HG03469 (cell line): ENCODE results near the gene GTF2F1.
"Not testable (repeated sequence)": the region's sequence is repeated elsewhere in the genome, so short reads cannot be mapped to it uniquely, and the experiment has no call there.

Experiments
- ATAC-seq: cut with Tn5 transposase; IDR thresholded peaks from one replicate; pipeline ENCODE4 v1.9.1; 2021; ENCODE audit warnings: mild to moderate bottlenecking, moderate library complexity, moderate number of reproducible peaks; ENCODE audit not compliant: unreplicated experiment

GTF2F1 gene

DNA sequence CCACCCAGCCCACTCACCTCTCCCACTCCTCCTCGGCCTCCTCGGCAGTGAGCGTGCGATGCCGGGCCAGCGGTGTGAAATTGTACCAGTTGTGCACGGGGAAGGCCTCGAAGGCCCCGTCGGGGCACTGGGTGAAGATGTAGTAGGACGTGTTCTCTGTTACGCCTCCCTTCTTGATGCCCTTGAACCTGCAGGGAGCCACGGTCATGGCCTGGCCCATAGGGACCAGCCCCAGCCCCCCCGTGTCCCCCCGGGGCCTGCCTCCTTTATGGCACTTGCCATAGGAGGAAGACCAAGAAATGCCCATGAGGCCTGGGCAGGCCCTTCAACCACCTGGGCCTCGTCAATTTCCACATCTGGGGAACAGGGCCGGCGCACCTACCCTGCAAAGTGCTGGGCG lies 5.6 kb downstream of the GTF2F1 start:
- ATAC-seq = no peak

GRCh38 chr19:6384381-6384780 lies 8.6 kb downstream of the GTF2F1 start:
- ATAC-seq = no peak

DNA sequence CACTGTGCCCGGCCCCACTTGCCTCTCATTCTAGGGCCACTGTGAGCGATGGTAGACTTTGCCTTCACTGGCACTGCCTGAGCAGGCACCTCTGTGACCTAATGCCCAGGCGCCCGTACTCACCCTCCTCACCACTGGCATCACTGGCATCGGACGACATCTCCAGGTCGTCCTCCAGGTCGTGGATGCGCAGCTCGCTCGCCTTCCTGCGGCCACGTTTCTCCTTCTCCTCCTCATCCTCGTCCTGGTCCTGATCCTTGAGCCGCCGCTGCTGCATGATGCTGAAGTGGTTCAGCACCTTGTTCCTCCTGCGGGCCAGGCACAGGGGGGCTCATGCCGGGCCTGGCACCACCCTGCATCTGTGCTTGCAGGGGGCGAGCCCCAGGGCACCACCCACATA lies 9.8 kb downstream of the GTF2F1 start:
- ATAC-seq = no peak

DNA sequence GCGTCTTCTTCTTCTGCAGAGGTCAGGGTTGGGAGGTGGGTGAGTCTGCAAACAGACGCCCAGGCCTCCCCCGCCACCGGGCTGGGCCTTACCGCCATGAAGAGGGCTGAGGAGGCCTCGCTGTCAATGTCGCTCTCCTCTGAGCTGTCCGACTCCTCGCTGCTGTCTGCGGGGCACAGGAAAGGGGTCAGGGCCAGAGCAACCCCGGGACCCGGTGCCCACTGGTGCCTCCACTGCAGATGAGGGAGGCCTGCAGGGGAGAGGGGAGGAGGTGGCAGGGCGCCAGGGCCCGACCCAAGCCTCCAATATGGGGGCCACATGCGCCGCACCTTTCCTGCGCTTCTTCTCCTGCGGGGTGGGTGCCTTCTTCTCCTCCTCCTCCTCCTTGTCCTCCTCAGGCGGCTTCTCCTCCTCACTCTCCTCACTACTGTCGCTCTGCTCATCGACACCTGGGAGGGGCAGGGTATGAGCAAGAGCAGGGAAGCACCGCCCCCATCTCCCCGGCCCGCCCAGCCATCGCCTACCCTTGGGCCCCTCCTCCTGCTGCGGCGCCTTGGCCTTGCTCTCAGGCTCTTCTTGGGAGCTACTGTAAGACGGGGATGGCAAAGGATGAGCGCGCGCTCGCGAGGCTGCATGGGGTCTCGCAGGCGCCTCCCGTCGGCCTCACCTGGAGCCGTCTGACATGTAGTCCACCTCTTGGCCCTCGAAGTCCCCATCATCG lies 11.8 kb downstream of the GTF2F1 start:
- ATAC-seq = no peak

DNA sequence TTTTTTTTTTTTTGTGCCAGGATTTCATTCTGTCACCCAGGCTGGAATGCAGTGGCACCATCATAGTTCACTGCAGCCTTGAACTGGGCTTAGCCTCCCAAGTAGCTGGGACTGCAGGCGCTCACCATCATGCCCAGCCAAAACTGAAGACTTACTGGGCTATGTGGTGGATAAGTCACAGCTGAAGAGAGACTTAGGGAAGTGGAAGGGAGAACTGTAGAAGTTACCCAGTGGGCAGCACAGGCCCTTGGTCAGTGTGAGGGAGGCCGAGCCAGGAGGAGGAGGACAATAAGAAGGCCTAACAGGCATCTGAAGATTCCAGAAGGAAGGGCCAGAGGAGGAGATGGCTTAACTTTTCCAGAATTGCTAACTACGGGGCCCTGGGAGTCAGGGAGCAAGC lies 13.2 kb downstream of the GTF2F1 start:
- ATAC-seq = no peak

GRCh38 chr19:6378486-6378885 lies 14.5 kb downstream of the GTF2F1 start:
- ATAC-seq = no peak

GRCh38 chr19:6378041-6378440 lies 14.9 kb downstream of the GTF2F1 start:
- ATAC-seq = no peak

DNA sequence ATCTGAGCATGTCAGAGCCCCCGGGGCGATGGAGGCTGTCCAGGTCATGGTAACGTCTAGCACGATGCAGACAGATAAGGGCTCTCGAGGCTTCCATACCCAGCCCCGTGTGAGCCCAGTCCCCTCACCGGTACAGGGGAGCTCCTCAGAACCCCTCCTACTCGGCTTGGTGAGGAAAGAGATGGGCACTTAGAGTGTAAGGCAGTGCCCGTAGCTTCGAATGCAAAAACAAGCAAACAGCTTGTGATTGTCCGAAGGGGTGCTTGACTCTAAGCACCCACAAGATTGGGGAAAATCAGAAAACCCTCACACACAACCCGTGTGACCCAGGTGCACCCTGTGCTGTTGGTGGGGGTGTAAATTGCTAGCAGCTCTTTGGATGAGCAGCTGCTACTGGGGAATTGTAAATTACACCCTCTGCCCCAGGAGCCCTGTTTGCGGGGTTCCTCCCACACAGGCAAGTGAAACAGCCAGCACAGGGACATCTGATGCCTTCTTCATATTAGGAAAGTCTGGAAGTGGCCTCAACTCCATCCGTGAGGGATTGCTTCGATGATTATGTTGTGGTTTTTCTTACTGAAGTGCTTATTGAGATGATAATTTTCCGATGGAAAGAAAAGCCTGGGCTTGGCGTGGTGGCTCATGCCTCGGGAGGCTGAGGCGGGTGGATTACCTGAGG lies 16.3 kb downstream of the GTF2F1 start:
- ATAC-seq = no peak

- ATAC-seq = no peak
Observed at GRCh38 chr19:6375411-6376010, 17.5 kb downstream of the GTF2F1 start, which contains the start of gene PSPN. Gene PSPN (minus strand): TSS chr19:6375933. CDS start chr19:6375849, 84 bp downstream.

DNA sequence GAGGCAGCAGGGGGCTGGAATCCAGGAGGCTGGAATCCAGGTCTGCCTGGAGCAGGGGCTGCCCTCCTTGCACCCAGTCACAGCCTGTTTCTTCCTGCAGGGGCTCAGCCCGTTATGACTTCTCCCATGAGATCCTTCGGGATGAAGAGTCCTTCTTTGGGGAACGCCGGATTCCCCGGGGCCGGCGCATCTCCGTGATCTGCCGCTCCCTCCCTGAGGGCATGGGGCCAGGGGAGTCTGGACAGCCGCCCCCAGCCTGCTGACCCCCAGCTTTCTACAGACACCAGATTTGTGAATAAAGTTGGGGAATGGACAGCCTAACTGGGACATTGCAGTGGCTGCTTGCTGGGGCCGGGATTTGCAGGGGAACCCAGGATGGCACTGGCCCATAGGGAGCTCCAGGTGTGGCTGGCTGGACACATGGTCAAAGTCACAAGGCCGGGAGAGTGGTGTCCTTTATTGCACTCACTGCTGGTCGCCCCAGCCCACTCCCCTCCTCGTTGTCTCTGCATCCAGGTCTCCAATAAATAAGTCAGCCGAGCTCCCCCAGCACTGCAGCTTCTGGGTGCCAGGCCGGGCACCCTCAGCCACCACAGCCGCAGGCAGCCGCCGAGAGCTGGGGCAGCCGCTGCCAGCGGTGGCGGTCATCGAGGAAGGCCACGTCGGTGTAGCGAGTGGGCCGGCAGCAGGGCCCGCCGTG lies 18.1 kb downstream of the GTF2F1 start:
- no peak for ATAC-seq

DNA sequence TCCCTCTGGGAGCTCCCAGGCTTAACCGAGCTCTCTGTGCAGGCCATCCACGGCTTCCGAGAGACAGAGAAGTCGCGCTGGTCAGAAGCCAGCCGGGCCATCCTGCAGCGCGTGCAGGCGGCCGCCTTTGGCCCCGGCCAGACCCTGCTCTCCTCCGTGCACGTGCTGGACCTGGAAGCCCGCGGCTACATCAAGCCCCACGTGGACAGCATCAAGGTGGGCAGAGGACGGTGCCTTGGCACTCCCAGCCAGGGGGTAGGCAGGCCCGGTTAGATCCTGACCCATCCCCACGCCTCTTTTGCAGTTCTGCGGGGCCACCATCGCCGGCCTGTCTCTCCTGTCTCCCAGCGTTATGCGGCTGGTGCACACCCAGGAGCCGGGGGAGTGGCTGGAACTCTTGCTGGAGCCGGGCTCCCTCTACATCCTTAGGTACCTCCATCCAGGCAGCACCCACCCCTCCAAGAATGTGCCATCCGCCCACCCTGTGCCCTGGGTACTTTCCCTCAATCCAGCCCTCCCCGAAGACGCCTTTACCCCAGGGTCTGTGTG lies 18.7 kb downstream of the GTF2F1 start:
- ATAC-seq = no peak

DNA sequence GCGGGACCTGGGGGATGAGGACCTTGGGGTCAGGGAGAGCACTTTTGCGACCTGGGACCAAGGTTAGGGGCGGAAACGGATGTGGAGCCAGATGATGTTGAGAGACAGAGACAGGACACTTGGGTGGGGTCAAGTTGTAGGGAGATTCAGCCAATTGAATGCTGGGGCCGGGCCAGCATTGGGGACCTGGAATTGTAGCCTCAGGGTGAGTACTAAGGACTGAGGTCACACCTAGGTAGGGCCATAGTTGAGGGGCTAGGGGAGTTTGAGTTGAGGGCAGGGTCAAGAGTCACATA lies 19.2 kb downstream of the GTF2F1 start:
- ATAC-seq = no peak

GRCh38 chr19:6373096-6373812 lies 19.7 kb downstream of the GTF2F1 start:
- ATAC-seq = peak; percentile 26

DNA sequence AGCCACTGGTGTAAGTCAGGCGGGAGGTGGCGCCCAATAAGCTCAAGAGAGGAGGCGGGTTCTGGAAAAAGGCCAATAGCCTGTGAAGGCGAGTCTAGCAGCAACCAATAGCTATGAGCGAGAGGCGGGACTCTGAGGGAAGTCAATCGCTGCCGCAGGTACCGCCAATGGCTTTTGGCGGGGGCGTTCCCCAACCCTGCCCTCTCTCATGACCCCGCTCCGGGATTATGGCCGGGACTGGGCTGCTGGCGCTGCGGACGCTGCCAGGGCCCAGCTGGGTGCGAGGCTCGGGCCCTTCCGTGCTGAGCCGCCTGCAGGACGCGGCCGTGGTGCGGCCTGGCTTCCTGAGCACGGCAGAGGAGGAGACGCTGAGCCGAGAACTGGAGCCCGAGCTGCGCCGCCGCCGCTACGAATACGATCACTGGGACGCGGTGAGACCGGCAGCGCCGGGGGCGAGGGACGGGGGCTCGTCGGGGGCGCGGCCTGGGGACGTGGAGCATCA lies 20.3 kb downstream of the GTF2F1 start, which contains the start of gene ALKBH7:
Gene ALKBH7 (plus strand): TSS at position 201 of the 502 bp plus-strand sequence. CDS start 27 bp downstream, at position 228.
- ATAC-seq = peak; percentile 60

DNA sequence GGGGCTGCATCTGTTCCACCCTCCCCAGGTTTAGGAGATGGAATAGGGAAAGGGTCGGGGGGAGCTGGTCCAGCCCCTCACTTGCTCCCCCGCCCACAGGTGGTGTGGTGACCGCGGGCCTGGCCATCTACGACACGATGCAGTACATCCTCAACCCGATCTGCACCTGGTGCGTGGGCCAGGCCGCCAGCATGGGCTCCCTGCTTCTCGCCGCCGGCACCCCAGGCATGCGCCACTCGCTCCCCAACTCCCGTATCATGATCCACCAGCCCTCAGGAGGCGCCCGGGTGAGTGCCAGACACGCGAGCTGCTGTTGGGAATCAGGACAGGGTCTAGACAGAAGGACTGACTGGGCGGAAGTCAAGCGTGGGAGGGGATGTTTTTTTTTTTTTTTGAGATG lies 28.6 kb downstream of the GTF2F1 start:
- no peak for ATAC-seq

GRCh38 chr19:6362351-6362801 lies 30.6 kb downstream of the GTF2F1 start:
- ATAC-seq = no peak

DNA sequence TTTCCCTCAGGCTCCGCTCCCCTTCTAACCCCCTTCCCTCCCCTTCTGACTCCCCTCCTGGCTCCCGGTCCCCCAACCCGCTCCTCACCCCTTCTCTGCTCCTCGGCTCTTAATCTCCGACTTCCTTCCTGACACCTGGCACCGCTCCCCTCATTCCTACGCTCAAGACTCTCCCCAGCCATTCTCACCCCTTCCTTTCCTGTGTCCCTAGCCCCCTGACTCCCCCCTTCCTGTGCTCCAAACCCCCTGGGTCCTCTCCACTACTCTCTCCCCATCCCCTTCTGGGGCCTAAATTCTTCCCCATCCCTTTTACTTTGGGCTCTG lies 31.0 kb downstream of the GTF2F1 start:
- ATAC-seq = no peak

- ATAC-seq = not testable (repeated sequence)
Observed at GRCh38 chr19:6360857-6361216, 32.1 kb downstream of the GTF2F1 start.

GRCh38 chr19:6360445-6360844 lies 32.5 kb downstream of the GTF2F1 start:
- ATAC-seq = not testable (repeated sequence)

DNA sequence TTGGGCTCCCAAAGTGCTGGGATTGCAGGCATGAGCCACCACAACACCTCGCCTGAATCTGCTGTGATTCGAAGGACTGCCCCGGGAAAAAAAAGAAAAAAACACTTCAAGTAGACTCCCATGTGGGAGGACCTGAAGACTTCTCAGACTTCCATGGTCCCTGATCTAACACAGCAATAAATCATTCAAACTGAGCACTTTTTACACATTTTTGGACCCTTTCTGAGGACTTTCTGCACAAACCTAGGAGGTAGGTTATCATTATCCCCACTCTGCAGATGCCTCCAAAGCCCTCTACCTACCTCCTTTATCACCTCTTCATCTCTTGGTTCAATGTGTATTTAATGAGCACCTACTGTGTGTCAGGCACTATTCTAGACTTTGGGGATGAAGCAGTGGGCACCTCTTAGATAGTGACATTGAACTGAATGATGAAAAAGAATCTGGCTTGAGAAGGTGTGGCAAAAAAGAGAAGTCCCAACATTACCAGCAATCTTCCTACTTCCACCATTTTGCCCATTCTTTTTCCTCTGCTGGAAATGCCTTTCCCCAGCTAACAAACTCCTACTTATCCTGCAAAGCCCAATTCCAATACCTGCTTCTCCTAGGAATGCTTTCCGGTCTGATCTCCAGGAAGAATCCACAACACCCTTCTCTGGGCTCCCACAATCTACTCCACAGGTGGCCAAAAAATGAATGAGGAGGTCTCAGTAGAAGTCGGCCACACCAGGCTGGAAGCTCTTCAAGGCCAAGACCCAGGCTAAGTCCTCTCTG lies 33.2 kb downstream of the GTF2F1 start:
- ATAC-seq = no peak
